ENCODE results near the gene CRYBA1.

CRYBA1 gene

GRCh38 chr17:29242051-29242450 lies 4.6 kb upstream of the CRYBA1 start:
- Mint-ChIP-seq H3K36me3 (ENCODE audit: insufficient read depth) (peaks cover 4% of the 10 kb centered on the region), H3K4me3 (no peak overlapping the region), H3K27me3 (no peaks in the 10 kb centered on the region), H3K9me3 (no peaks in the 10 kb centered on the region), H3K27ac (ENCODE audit: low read depth) (no peak overlapping the region), H3K4me1 (no peaks in the 10 kb centered on the region)
- DNase-seq (ENCODE audit: low spot score in 2 of 2) (no peak), ATAC-seq (replicated peaks; ENCODE audit: extremely low read depth, poor library complexity, severe bottlenecking) (no peak)

- no peak for ATAC-seq (replicated peaks; ENCODE audit: extremely low read depth, poor library complexity, severe bottlenecking)
- Mint-ChIP-seq H3K4me1 (no peaks in the 10 kb centered on the region), H3K36me3 (ENCODE audit: insufficient read depth) (peaks cover 4% of the 10 kb centered on the region), H3K27ac (ENCODE audit: low read depth) (no peak overlapping the region), H3K27me3 (no peaks in the 10 kb centered on the region), H3K9me3 (no peaks in the 10 kb centered on the region), H3K4me3 (no peak overlapping the region)
- no peak for DNase-seq (ENCODE audit: low spot score in 2 of 2)
Measured at GRCh38 chr17:29242790-29243189, 3.9 kb upstream of the CRYBA1 start.

GRCh38 chr17:29243792-29244191 lies 2.9 kb upstream of the CRYBA1 start:
- peaks cover 4% of the 10 kb centered on the region for H3K36me3 Mint-ChIP-seq (ENCODE audit: insufficient read depth)
- no peak overlapping the region for H3K27ac Mint-ChIP-seq (ENCODE audit: low read depth)
- H3K4me3 Mint-ChIP-seq, result no peak overlapping the region
- no peaks in the 10 kb centered on the region for H3K9me3 Mint-ChIP-seq
- no peaks in the 10 kb centered on the region for H3K27me3 Mint-ChIP-seq
- ATAC-seq (replicated peaks; ENCODE audit: extremely low read depth, poor library complexity, severe bottlenecking) (no peak), DNase-seq (ENCODE audit: low spot score in 2 of 2) (no peak)
- no peaks in the 10 kb centered on the region for H3K4me1 Mint-ChIP-seq

GRCh38 chr17:29245401-29245800 lies 1.3 kb upstream of the CRYBA1 start:
- no peaks in the 10 kb centered on the region for H3K9me3 Mint-ChIP-seq
- H3K27ac Mint-ChIP-seq (ENCODE audit: low read depth), result no peak overlapping the region
- ATAC-seq (replicated peaks; ENCODE audit: extremely low read depth, poor library complexity, severe bottlenecking), result no peak
- peaks cover 4% of the 10 kb centered on the region for H3K36me3 Mint-ChIP-seq (ENCODE audit: insufficient read depth)
- no peak for DNase-seq (ENCODE audit: low spot score in 2 of 2)
- H3K4me3 Mint-ChIP-seq, result no peak overlapping the region
- no peaks in the 10 kb centered on the region for H3K4me1 Mint-ChIP-seq
- H3K27me3 Mint-ChIP-seq, result no peaks in the 10 kb centered on the region

GRCh38 chr17:29247219-29247618 lies 560 bp downstream of the CRYBA1 start:
- no peak overlapping the region for H3K27ac Mint-ChIP-seq (ENCODE audit: low read depth)
- peaks cover 4% of the 10 kb centered on the region for H3K36me3 Mint-ChIP-seq (ENCODE audit: insufficient read depth)
- H3K4me1 Mint-ChIP-seq, result no peaks in the 10 kb centered on the region
- DNase-seq (ENCODE audit: low spot score in 2 of 2) (no peak), ATAC-seq (replicated peaks; ENCODE audit: extremely low read depth, poor library complexity, severe bottlenecking) (no peak)
- H3K27me3 Mint-ChIP-seq, result no peaks in the 10 kb centered on the region
- no peak overlapping the region for H3K4me3 Mint-ChIP-seq
- H3K9me3 Mint-ChIP-seq, result no peaks in the 10 kb centered on the region

GRCh38 chr17:29248845-29249244 lies 2.2 kb downstream of the CRYBA1 start:
- no peaks in the 10 kb centered on the region for H3K27me3 Mint-ChIP-seq
- no peaks in the 10 kb centered on the region for H3K9me3 Mint-ChIP-seq
- H3K27ac Mint-ChIP-seq (ENCODE audit: low read depth), result no peak overlapping the region
- no peak overlapping the region for H3K4me3 Mint-ChIP-seq
- H3K36me3 Mint-ChIP-seq (ENCODE audit: insufficient read depth), result peaks cover 1% of the 10 kb centered on the region
- DNase-seq (ENCODE audit: low spot score in 2 of 2) (no peak), ATAC-seq (replicated peaks; ENCODE audit: extremely low read depth, poor library complexity, severe bottlenecking) (no peak)
- H3K4me1 Mint-ChIP-seq, result no peaks in the 10 kb centered on the region

- Mint-ChIP-seq H3K27me3 (no peaks in the 10 kb centered on the region), H3K4me1 (no peaks in the 10 kb centered on the region), H3K27ac (ENCODE audit: low read depth) (no peak overlapping the region), H3K36me3 (ENCODE audit: insufficient read depth) (peaks cover 4% of the 10 kb centered on the region), H3K9me3 (no peaks in the 10 kb centered on the region), H3K4me3 (no peak overlapping the region)
- DNase-seq (ENCODE audit: low spot score in 2 of 2) (no peak), ATAC-seq (replicated peaks; ENCODE audit: extremely low read depth, poor library complexity, severe bottlenecking) (no peak)
Measured at GRCh38 chr17:29250666-29251065, 4.0 kb downstream of the CRYBA1 start.

- H3K4me3 Mint-ChIP-seq, result no peak overlapping the region
- ATAC-seq (replicated peaks; ENCODE audit: extremely low read depth, poor library complexity, severe bottlenecking) (no peak), DNase-seq (ENCODE audit: low spot score in 2 of 2) (no peak)
- peaks cover 6% of the 10 kb centered on the region for H3K36me3 Mint-ChIP-seq (ENCODE audit: insufficient read depth)
- H3K9me3 Mint-ChIP-seq, result no peaks in the 10 kb centered on the region
- H3K27me3 Mint-ChIP-seq, result no peaks in the 10 kb centered on the region
- no peaks in the 10 kb centered on the region for H3K4me1 Mint-ChIP-seq
- H3K27ac Mint-ChIP-seq (ENCODE audit: low read depth), result no peak overlapping the region
Measured at GRCh38 chr17:29251184-29251583, 4.5 kb downstream of the CRYBA1 start.

- DNase-seq (ENCODE audit: low spot score in 2 of 2) (no peak), ATAC-seq (replicated peaks; ENCODE audit: extremely low read depth, poor library complexity, severe bottlenecking) (no peak)
- H3K27me3 Mint-ChIP-seq, result no peaks in the 10 kb centered on the region
- peaks cover 6% of the 10 kb centered on the region for H3K4me1 Mint-ChIP-seq
- H3K9me3 Mint-ChIP-seq, result no peaks in the 10 kb centered on the region
- H3K36me3 Mint-ChIP-seq (ENCODE audit: insufficient read depth), result peaks cover 12% of the 10 kb centered on the region
- no peak overlapping the region for H3K27ac Mint-ChIP-seq (ENCODE audit: low read depth)
- H3K4me3 Mint-ChIP-seq, result no peak overlapping the region
Measured at GRCh38 chr17:29252101-29252791, 5.6 kb downstream of the CRYBA1 start.

GRCh38 chr17:29253037-29253436 lies 6.4 kb downstream of the CRYBA1 start:
- Mint-ChIP-seq H3K27ac (ENCODE audit: low read depth) (no peak overlapping the region), H3K4me1 (peaks cover 12% of the 10 kb centered on the region)
- DNase-seq (ENCODE audit: low spot score in 2 of 2), result no peak

GRCh38 chr17:29255926-29256522 lies 9.4 kb downstream of the CRYBA1 start:
- DNase-seq (ENCODE audit: low spot score in 2 of 2) (no peak), ATAC-seq (replicated peaks; ENCODE audit: extremely low read depth, poor library complexity, severe bottlenecking) (no peak)
- no peaks in the 10 kb centered on the region for H3K9me3 Mint-ChIP-seq
- H3K27ac Mint-ChIP-seq (ENCODE audit: low read depth), result no peak overlapping the region
- H3K27me3 Mint-ChIP-seq, result no peaks in the 10 kb centered on the region
- H3K4me3 Mint-ChIP-seq, result no peak overlapping the region
- peaks cover 25% of the 10 kb centered on the region for H3K4me1 Mint-ChIP-seq
- H3K36me3 Mint-ChIP-seq (ENCODE audit: insufficient read depth), result peaks cover 32% of the 10 kb centered on the region

More at GRCh38 chr17:29253037-29253436, 6.4 kb downstream of the CRYBA1 start:
- no peak for ATAC-seq (replicated peaks; ENCODE audit: extremely low read depth, poor library complexity, severe bottlenecking)
- Mint-ChIP-seq H3K36me3 (ENCODE audit: insufficient read depth) (peaks cover 17% of the 10 kb centered on the region), H3K4me3 (no peak overlapping the region), H3K27me3 (no peaks in the 10 kb centered on the region), H3K9me3 (no peaks in the 10 kb centered on the region)

- DNase-seq (ENCODE audit: low spot score in 2 of 2), result no peak
- Mint-ChIP-seq H3K4me1 (peaks cover 32% of the 10 kb centered on the region), H3K4me3 (no peak overlapping the region)
Measured at GRCh38 chr17:29256735-29257466, 10.2 kb downstream of the CRYBA1 start.

GRCh38 chr17:29257756-29258155 lies 11.1 kb downstream of the CRYBA1 start:
- H3K9me3 Mint-ChIP-seq, result no peaks in the 10 kb centered on the region
- no peak for DNase-seq (ENCODE audit: low spot score in 2 of 2)
- peaks cover 46% of the 10 kb centered on the region for H3K36me3 Mint-ChIP-seq (ENCODE audit: insufficient read depth)
- H3K4me1 Mint-ChIP-seq, result peaks cover 35% of the 10 kb centered on the region
- H3K4me3 Mint-ChIP-seq, result no peak overlapping the region
- no peak for ATAC-seq (replicated peaks; ENCODE audit: extremely low read depth, poor library complexity, severe bottlenecking)
- H3K27me3 Mint-ChIP-seq, result no peaks in the 10 kb centered on the region
- H3K27ac Mint-ChIP-seq (ENCODE audit: low read depth), result no peak overlapping the region

More at GRCh38 chr17:29256735-29257466, 10.2 kb downstream of the CRYBA1 start:
- Mint-ChIP-seq H3K27ac (ENCODE audit: low read depth) (peak overlapping the region; percentile 62), H3K36me3 (ENCODE audit: insufficient read depth) (peaks cover 41% of the 10 kb centered on the region), H3K9me3 (no peaks in the 10 kb centered on the region), H3K27me3 (no peaks in the 10 kb centered on the region)
- ATAC-seq (replicated peaks; ENCODE audit: extremely low read depth, poor library complexity, severe bottlenecking), result no peak
